Measurements from ENCODE around the gene MTNR1A.

Gene MTNR1A

DNA sequence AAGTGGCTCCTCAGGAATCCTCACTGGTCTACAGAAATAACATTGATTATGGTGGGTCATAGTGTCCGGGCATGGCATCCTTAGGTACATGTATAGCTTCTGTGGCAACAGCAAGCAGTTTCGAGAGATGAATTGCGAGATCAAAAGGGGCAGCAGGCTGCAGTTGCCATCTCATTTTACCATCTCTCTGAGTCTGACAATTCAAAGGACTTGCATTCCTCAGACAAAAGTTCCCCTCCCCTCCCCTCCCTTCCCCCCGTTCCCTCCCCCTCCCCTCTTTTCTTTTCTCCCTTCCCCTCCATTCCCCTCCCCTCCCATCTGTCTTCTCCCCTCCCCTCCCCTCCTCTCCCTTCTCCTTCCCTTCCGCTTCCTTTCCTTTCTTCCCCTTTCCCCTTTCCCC, 70.2 kb downstream of the MTNR1A start:
- no peak for DNase-seq

DNA sequence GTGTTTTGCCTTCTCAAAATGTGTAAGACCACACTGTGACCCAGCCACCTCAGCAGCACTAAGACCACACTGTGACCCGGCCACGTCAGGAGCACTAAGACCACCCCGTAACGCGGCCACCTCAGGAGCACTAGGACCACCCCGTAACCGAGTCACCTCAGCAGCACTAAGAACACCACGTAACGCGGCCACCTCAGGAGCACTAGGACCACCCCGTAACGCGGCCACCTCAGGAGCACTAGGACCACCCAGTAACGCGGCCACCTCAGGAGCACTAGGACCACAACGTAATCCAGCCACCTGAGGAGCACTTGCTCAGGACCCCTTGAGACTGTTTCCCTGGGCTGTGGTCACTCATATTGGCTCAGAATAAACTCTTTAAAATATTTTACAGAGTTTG, 71.7 kb downstream of the MTNR1A start:
- DNase-seq: no peak
